OCI-LY7 (cell line): ENCODE data around the gene AMPH. TPM values are rescaled to one million over a fixed set of nuclear protein-coding genes. Genes with fewer than 3 reads are reported as not detected.

ENCODE experiments used
- BruUV-seq: library from RNA; stranded (reverse); fragments of 400-500 nt; replicated peaks from 2 replicates; lab custom pipeline; 2021; lab: Mats Ljungman, UMichigan
- CTCF ChIA-PET: fragments of 300-600 bp; sonication (Branson Sonifier 250); formaldehyde crosslinking; loops from one replicate; lab custom pipeline; 2022; ENCODE audit warnings: antibody characterized with exemption; ENCODE audit not compliant: unreplicated experiment; lab: Charles Lee
- POLR2A ChIA-PET: fragments of 300-600 bp; sonication (Branson Sonifier 250); formaldehyde crosslinking; loops from one replicate; lab custom pipeline; 2022; ENCODE audit warnings: antibody characterized with exemption; lab: Charles Lee
- DNase-seq: peaks from one replicate; pipeline ENCODE4 v3.0.0-alpha.2; 2015; ENCODE audit warnings: low spot score
- H2AFZ ChIP-seq: fragments of 200-600 bp; sonication (generic), shearing (Covaris generic); 2 replicates; pipeline ENCODE4 v1.6.1; 2014; ENCODE audit warnings: mild to moderate bottlenecking, antibody characterized with exemption, low read length, moderate library complexity
- H3K27ac ChIP-seq: fragments of 200-600 bp; sonication (generic); 2 replicates; pipeline ENCODE4 v1.5.1; 2014; ENCODE audit warnings: mixed run types, low read depth, mild to moderate bottlenecking, moderate library complexity, low read length, inconsistent platforms; ENCODE audit not compliant: poor library complexity, severe bottlenecking
- H3K36me3 ChIP-seq: fragments of 200-600 bp; sonication (generic); 2 replicates; pipeline ENCODE4 v1.6.1; 2014; ENCODE audit warnings: mild to moderate bottlenecking, antibody characterized with exemption, low read length, moderate library complexity, mixed read lengths; ENCODE audit not compliant: insufficient read depth
- H3K4me1 ChIP-seq: fragments of 200-600 bp; sonication (generic); 2 replicates; pipeline ENCODE4 v1.5.1; 2014; ENCODE audit warnings: mild to moderate bottlenecking, low read length; ENCODE audit not compliant: insufficient read depth, poor library complexity, severe bottlenecking
- H3K4me2 ChIP-seq: fragments of 200-600 bp; sonication (generic); 2 replicates; pipeline ENCODE4 v1.6.1; 2014; ENCODE audit warnings: mild to moderate bottlenecking, low read length
- H3K4me3 ChIP-seq: fragments of 200-600 bp; sonication (generic); 2 replicates; pipeline ENCODE4 v1.5.1; 2014; ENCODE audit warnings: mild to moderate bottlenecking, low read depth, low read length; ENCODE audit not compliant: poor library complexity, severe bottlenecking
- H3K79me2 ChIP-seq: fragments of 200-600 bp; sonication (generic); 2 replicates; pipeline ENCODE4 v1.6.1; 2016; ENCODE audit warnings: low read depth, mild to moderate bottlenecking, low read length, moderate library complexity, mixed read lengths; ENCODE audit not compliant: insufficient read depth
- H3K9me2 ChIP-seq: fragments of 200-600 bp; sonication (generic); 2 replicates; pipeline ENCODE4 v1.6.1; 2016; ENCODE audit warnings: mild to moderate bottlenecking, low read length, mixed read lengths; ENCODE audit not compliant: insufficient read depth
- H3K9me3 ChIP-seq: fragments of 200-600 bp; sonication (generic); 2 replicates; pipeline ENCODE4 v1.6.1; 2014; ENCODE audit warnings: mild to moderate bottlenecking, mixed run types, low read length, mixed read lengths
- H4K20me1 ChIP-seq: fragments of 200-600 bp; sonication (generic); 2 replicates; pipeline ENCODE4 v1.6.1; 2014; ENCODE audit warnings: mild to moderate bottlenecking, antibody characterized with exemption, low read length, moderate library complexity, mixed read lengths; ENCODE audit not compliant: insufficient read depth
- EZH2phosphoT487 ChIP-seq: fragments of 200-600 bp; sonication (generic); IDR thresholded peaks from 2 replicates; pipeline ENCODE4 v1.6.1; 2018; ENCODE audit warnings: low read depth, borderline replicate concordance, mild to moderate bottlenecking, mixed run types, antibody characterized with exemption, low read length, moderate library complexity, mixed read lengths
- intact Hi-C: fragments of 100-400 bp; cut with micrococcal nuclease; formaldehyde crosslinking; loops from one replicate; pipeline ENCODE4 v1.10.0; 2022; ENCODE audit not compliant: unreplicated experiment
- total RNA-seq, 2 experiments: library from RNA; depleted of rRNA in 1 of 2; stranded (reverse); fragments of >200 nt in 1 of 2; shearing (Covaris generic) in 1 of 2; gene quantifications; 2 replicates each; pipeline ENCODE4 v1.2.3, GENCODE V29; 2014 to 2022
- TF ChIP-seq, protein P1 (sequence below): fragments of 200-600 bp; sonication (generic); conservative IDR thresholded peaks from 2 replicates; pipeline ENCODE4 v1.5.1; 2014; ENCODE audit warnings: mild to moderate bottlenecking, antibody characterized with exemption, low read length, moderate library complexity, mixed read lengths

AMPH gene
- total RNA-seq, 2 experiments from 2014 or later = not detected

DNA sequence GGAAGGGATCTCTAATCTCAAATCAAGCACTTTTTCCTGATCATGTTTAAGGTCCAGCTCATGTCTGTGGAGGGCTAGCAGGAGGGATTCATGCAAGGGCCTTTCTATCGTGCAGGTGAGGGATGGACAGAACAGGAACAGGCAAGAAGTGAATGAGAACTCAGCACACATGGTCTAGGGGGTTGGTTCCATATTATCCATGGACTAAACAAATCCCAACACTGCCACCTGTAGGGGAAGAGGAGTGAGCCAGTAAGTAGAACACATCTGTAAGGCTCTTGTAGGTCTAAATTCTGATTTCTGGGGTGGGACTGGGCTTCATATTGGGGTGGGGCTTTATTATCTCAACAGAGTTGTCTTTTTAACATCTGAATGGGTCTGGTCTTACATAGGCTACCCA, 219.8 kb downstream of the AMPH start:
- H2AFZ ChIP-seq = no peak overlapping the region
- H3K79me2 ChIP-seq = no peaks in the 10 kb centered on the region
- H3K4me1 ChIP-seq = no peaks in the 10 kb centered on the region
- H3K27ac ChIP-seq = no peak overlapping the region
- ChIA-PET POLR2A (no interaction called here), CTCF (no interaction called here)
- H4K20me1 ChIP-seq = no peaks in the 10 kb centered on the region; the same call in 1 of the 2 replicates
- no peaks in the 10 kb centered on the region for H3K9me3 ChIP-seq
- H3K4me2 ChIP-seq = no peak overlapping the region
- no peak overlapping the region for H3K4me3 ChIP-seq
- TF ChIP-seq, protein P1, sequence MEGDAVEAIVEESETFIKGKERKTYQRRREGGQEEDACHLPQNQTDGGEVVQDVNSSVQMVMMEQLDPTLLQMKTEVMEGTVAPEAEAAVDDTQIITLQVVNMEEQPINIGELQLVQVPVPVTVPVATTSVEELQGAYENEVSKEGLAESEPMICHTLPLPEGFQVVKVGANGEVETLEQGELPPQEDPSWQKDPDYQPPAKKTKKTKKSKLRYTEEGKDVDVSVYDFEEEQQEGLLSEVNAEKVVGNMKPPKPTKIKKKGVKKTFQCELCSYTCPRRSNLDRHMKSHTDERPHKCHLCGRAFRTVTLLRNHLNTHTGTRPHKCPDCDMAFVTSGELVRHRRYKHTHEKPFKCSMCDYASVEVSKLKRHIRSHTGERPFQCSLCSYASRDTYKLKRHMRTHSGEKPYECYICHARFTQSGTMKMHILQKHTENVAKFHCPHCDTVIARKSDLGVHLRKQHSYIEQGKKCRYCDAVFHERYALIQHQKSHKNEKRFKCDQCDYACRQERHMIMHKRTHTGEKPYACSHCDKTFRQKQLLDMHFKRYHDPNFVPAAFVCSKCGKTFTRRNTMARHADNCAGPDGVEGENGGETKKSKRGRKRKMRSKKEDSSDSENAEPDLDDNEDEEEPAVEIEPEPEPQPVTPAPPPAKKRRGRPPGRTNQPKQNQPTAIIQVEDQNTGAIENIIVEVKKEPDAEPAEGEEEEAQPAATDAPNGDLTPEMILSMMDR = peak; percentile 59
- TF ChIP-seq EZH2phosphoT487 = no peak
- peak; percentile 9 for DNase-seq
- BruUV-seq = no TSS peak
- no peaks in the 10 kb centered on the region for H3K9me2 ChIP-seq
- intact Hi-C loops = no loop called here
- H3K36me3 ChIP-seq = no peaks in the 10 kb centered on the region

DNA sequence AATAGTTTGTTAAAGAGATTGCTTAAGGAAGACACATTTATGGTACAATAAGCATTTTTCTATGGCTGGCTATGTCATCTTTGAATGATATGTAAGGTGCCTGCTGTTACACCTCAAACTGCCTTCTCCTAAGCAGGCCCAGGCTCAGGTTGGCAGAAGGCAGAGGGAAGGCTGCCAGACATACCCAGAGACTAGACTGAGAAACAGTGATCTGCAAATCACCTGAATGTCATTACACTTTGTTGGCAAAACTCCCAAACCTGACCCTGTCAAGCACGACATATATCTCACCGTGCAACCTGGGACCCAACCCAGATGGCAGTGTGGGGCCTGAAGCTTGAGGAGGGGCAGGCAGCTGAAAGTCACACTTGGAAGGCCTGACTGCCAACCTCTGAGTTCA, 221.1 kb downstream of the AMPH start:
- ChIA-PET POLR2A (interaction anchor here (0.6 to 0.8 kb wide), 4 partner anchors 34 to 1128 kb away, joined by 3 to 4 read pairs (median 4); no protein-coding TSS in a partner anchor), CTCF (no interaction called here)
- no peak overlapping the region for H3K4me3 ChIP-seq

DNA sequence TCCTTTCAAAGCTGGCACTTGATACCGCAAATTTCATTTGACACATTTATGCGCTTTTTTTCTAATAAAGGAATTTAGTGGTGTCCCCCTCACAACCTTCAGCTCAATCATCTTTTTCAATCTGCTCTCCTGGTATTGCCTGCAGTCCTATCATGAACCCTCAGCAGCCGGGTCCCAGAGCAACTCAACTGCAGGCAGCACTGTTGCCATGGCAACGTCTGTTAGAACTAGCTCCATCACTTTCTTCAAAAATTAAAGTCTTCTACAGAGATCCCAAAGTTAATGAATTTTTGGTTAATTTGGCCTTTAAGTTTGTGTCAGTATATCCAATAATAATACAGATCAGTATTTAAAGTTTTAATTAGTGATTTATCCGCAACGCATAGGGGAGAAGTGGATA, 221.6 kb downstream of the AMPH start:
- ChIA-PET POLR2A (interaction anchor here (0.6 to 1.2 kb wide), 6 partner anchors 10 to 1128 kb away, joined by 3 to 4 read pairs (median 4); no protein-coding TSS in a partner anchor), CTCF (no interaction called here)
- H3K36me3 ChIP-seq = no peaks in the 10 kb centered on the region

More for the DNA sequence above, 221.1 kb downstream of the AMPH start:
- no peaks in the 10 kb centered on the region; the same call in 1 of the 2 replicates for H4K20me1 ChIP-seq
- no peak overlapping the region for H2AFZ ChIP-seq
- H3K36me3 ChIP-seq = no peaks in the 10 kb centered on the region
- no TSS peak for BruUV-seq
- intact Hi-C loops = no loop called here
- H3K4me1 ChIP-seq = no peaks in the 10 kb centered on the region
- TF ChIP-seq EZH2phosphoT487 = no peak
- TF ChIP-seq, protein P1 = no peak
- H3K9me3 ChIP-seq = no peaks in the 10 kb centered on the region
- no peak for DNase-seq
- no peaks in the 10 kb centered on the region for H3K79me2 ChIP-seq
- H3K27ac ChIP-seq = no peak overlapping the region
- H3K4me2 ChIP-seq = no peak overlapping the region
- no peaks in the 10 kb centered on the region for H3K9me2 ChIP-seq

More for the DNA sequence above, 221.6 kb downstream of the AMPH start:
- H4K20me1 ChIP-seq = no peaks in the 10 kb centered on the region; the same call in 1 of the 2 replicates
- no TSS peak for BruUV-seq
- H3K9me2 ChIP-seq = no peaks in the 10 kb centered on the region
- no peak overlapping the region for H3K4me3 ChIP-seq
- H3K27ac ChIP-seq = no peak overlapping the region
- intact Hi-C loops = no loop called here
- H3K4me1 ChIP-seq = no peaks in the 10 kb centered on the region
- no peaks in the 10 kb centered on the region for H3K9me3 ChIP-seq
- no peaks in the 10 kb centered on the region for H3K79me2 ChIP-seq
- no peak overlapping the region for H3K4me2 ChIP-seq
- DNase-seq = no peak
- no peak overlapping the region for H2AFZ ChIP-seq
- TF ChIP-seq, protein P1 = no peak
- TF ChIP-seq EZH2phosphoT487 = no peak
